GM13976 (cell line): ENCODE results near the gene ZCCHC12.
"Not testable (repeated sequence)": the region's sequence is repeated elsewhere in the genome, so short reads cannot be mapped to it uniquely, and the experiment has no call there.

Source experiments
- DNase-seq: peaks from one replicate; pipeline ENCODE4 v3.0.0; 2012; ENCODE audit warnings: low spot score
- in situ Hi-C: fragments of 300-500 bp; cut with MboI; formaldehyde crosslinking; loops from one replicate; pipeline ENCODE4 v1.12.0; 2022; ENCODE audit warnings: low sequenced_read_pairs, mixed read lengths, inconsistent platforms; ENCODE audit not compliant: unreplicated experiment
- TF ChIP-seq, protein P1 (sequence below): IDR thresholded peaks from 2 replicates; pipeline ENCODE4 v1.5.1; 2012; ENCODE audit warnings: borderline replicate concordance, mild to moderate bottlenecking; ENCODE audit not compliant: insufficient read depth; ENCODE audit errors: extremely low read depth, missing control alignments, control extremely low read depth

The ZCCHC12 gene

DNA sequence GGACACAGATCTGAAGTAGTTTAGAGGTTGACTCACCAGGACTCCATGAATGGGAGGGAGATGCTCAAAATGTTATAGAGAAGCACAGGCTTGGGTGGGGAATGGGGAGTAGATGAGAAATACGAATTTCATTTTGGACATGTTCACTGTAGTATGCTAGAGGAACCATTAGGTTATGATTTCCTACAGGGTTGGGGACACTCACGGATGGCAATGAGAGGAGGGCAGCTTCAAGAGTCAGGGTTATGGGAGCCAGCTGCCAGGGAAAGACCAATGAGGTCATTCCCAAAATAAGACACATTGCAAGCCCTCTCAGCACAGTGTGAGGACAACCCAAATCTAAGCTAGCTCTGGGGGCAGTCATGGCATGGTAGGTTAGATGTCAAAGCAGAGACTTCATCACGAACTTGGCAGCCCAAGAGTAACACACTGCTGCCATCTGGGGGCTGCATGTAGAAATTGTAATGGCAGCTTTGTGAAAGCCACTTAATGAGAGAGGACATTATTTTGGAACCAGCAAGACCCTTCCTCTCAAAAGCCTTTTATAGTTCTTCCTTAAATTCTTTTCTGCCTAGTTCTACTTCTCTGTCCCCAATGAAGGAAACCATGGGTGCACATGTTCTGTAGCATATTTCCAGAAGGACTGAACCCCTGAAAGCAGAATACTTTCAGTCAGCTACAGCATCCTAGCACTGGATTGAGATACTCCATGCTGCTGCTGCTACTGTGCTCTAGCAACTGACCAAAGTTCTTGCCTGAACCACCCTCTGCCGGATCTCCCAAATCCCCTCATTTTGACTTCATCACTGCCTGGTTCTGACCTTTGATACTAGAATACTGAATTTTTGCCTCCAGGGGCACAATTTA is 16.2 kb upstream of the ZCCHC12 start:
- peak; percentile 37 for DNase-seq
- TF ChIP-seq, protein P1, sequence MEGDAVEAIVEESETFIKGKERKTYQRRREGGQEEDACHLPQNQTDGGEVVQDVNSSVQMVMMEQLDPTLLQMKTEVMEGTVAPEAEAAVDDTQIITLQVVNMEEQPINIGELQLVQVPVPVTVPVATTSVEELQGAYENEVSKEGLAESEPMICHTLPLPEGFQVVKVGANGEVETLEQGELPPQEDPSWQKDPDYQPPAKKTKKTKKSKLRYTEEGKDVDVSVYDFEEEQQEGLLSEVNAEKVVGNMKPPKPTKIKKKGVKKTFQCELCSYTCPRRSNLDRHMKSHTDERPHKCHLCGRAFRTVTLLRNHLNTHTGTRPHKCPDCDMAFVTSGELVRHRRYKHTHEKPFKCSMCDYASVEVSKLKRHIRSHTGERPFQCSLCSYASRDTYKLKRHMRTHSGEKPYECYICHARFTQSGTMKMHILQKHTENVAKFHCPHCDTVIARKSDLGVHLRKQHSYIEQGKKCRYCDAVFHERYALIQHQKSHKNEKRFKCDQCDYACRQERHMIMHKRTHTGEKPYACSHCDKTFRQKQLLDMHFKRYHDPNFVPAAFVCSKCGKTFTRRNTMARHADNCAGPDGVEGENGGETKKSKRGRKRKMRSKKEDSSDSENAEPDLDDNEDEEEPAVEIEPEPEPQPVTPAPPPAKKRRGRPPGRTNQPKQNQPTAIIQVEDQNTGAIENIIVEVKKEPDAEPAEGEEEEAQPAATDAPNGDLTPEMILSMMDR, result peak; percentile 60
- in situ Hi-C loops, result loop anchor here (10.0 kb wide), 1 partner anchor 193 kb away; no protein-coding TSS in a partner anchor

DNA sequence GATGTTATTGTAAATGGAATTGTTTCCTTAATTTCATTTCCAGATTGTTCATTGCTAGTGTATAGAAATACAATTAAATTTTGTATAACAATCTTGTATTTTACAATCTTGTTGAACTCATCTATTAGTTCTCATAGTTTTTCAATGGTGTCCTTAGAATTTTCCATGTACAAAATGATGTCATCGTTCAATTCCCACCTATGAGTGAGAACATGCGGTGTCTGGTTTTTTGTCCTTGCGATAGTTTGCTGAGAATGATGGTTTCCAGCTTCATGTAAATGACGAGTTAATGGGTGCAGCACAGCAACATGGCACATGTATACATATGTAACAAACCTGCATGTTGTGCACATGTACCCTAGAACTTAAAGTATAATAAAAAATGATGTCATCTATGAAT is 6.4 kb upstream of the ZCCHC12 start:
- in situ Hi-C loops, result loop anchor here (10.0 kb wide), 1 partner anchor 342 kb away; no protein-coding TSS in a partner anchor
- not testable (repeated sequence) for DNase-seq

DNA sequence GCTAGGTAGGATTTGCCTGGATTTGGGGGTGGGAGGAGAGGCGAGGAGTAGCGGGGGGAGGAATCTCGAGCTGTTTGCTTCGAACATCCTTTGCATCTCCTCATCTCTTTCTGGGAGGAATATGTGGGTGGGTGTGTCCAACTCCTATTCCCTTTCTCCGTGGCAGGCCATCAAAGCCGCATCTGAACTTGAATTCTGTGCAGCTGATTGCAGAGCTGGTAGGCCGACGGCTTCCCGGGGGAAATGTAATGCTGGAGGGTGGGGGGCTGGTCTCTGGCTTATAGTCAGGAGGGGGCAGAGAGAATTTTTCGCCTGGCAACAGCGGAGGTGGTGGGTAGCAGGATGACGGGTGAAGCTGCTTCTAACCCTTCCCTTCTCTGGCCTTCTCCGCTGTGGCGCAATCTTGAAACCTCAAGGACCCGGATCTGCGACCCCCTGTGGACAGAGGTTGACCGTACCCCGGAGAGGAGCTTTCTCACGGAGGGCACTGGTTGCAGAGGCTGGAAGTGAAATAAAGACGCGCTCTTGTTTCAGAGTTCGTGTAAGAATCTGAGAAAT is 628 bp downstream of the ZCCHC12 start:
- DNase-seq, result no peak
- in situ Hi-C loops, result no loop called here
- TF ChIP-seq, protein P1, result no peak

DNA sequence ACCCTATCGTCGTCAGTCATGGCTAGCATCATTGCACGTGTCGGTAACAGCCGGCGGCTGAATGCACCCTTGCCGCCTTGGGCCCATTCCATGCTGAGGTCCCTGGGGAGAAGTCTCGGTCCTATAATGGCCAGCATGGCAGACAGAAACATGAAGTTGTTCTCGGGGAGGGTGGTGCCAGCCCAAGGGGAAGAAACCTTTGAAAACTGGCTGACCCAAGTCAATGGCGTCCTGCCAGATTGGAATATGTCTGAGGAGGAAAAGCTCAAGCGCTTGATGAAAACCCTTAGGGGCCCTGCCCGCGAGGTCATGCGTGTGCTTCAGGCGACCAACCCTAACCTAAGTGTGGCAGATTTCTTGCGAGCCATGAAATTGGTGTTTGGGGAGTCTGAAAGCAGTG is 1.6 kb downstream of the ZCCHC12 start:
- no peak for DNase-seq
- TF ChIP-seq, protein P1, result no peak
- in situ Hi-C loops, result no loop called here

DNA sequence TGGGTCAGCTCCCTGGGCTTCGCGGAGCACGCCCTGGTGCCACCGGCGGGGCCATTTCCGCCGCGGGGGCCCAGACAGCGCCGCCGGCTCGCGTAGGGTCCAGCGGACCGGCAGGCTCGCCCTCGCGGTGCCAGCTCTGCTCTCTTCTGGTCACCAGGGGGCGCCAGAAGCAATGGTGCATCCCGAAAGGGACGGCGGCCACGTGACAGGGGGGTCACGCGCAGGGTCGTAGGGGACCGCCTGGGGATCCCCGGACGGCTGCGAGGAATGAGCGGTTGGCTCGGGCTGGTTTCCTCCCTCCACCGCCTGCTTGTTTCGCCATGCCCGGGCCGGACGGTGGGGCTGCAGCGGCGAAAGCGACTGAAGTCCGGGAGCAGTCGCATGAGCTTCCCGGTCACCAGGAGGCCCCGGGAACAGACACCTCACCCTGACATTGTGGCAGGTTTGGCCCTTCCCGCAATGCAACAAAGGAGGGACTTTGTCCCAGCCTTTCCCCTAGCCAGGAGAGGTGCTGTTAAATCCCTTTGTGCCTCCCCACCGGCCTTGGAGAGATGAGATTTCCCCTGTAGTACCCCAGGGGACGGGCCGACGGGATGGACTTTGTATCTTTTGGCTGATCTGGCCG is 15.8 kb downstream of the ZCCHC12 start:
- TF ChIP-seq, protein P1, result peak; percentile 50
- in situ Hi-C loops, result no loop called here
- DNase-seq, result peak; percentile 78

DNA sequence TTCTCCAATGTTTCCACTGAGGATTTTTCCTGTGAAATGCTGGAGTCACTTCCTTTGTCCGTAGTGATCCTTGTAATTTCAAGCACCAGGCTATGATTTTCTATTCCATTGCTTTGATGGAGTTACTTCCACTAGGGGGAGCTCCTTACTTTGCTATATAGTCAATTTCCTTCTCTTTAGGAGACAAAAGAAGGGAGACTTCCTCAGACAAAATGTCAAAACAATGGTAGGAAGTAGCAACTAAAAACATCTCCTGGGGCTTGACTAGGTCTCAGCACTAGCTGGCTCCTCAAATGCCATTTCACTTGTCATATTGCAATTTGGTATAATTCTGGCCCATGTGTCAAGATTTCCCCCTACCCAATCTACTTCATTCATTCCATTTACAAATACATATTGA is 24.1 kb downstream of the ZCCHC12 start:
- peak; percentile 49 for DNase-seq
- TF ChIP-seq, protein P1, result peak; percentile 62
- in situ Hi-C loops, result no loop called here

DNA sequence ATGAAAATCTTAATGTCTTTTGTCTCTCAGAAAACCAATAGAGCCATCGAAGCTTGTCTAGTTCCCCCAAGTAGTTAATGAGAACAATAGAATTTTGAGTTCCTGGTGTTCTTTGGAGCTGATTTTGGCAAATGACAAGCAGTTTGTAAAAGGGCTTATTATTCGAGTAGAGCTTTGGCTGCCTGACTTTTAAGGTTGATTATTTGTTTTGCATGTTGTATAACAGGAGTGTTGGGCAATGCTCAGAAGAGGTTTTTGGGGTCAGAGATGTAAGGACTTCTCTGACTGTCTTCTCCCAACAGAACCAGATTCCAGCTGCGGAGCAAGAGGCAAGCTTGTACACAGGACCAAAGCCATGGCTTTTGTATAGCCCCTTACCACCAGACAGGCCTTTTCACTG is 30.0 kb downstream of the ZCCHC12 start:
- no peak for DNase-seq
- TF ChIP-seq, protein P1, result no peak
- in situ Hi-C loops, result no loop called here
